Measurements from ENCODE around the gene CYBA.

Gene CYBA

DNA sequence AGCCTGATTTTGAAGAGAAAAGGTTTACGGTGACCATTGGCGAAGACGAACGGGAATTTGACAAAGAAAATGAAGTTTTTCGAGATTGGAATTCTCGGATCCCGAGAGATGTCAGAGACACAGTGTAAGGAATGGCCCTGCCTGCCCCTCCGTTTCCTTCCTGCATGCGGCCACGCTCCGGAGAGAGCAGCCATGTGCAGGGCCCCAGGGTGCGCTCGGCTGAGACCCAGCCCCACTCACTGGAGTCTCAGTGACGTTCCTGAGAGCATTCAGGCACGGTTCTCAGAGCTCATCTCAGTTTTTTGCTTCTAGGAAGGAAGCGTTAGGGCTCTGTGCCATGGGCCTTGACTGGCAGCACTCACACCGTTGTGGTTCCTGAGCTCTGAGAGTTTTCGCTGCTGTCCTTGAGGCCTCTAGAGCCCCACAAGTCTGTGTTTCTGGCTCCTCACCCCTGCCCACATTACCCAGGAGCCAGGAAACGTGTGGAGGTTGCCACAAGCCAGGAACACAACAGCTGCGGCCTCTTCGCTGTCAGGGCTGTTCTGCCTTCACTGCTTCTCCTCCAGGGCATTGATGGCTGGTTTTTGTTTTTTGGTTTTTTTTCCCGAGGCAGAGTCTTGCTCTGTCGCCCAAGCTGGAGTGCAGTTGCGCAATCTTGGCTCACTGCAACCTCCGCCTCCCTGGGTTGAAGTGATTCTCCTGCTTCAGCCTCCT, 50.9 kb downstream of the CYBA start:
- H3K4me3 ChIP-seq (ENCODE audit: low read depth, low read length), result no peak overlapping the region
- no peak overlapping the region for H2AFZ ChIP-seq (ENCODE audit: insufficient read depth, low read length, poor library complexity)
- H2BK5ac ChIP-seq (ENCODE audit: low read depth, low read length, poor library complexity), result no peak overlapping the region
- H4K8ac ChIP-seq (ENCODE audit: low read depth, low read length), result no peak overlapping the region
- no peak overlapping the region for H3K23ac ChIP-seq (ENCODE audit: low read length)
- no peaks in the 10 kb centered on the region for H3K79me2 ChIP-seq (ENCODE audit: control insufficient read depth, insufficient read depth, low read length, poor library complexity)
- no peak overlapping the region for H4K12ac ChIP-seq (ENCODE audit: low read depth, low read length)
- H3K18ac ChIP-seq (ENCODE audit: low read length), result no peak overlapping the region
- no peaks in the 10 kb centered on the region for H3K4me1 ChIP-seq (ENCODE audit: control insufficient read depth in 1 of 2, insufficient read depth in 2 of 2, low read length in 2 of 2)
- H3K79me1 ChIP-seq (ENCODE audit: low read length), result no peaks in the 10 kb centered on the region
- H3K9me3 ChIP-seq (ENCODE audit: insufficient read depth, low read depth, low read length), result peaks cover 2% of the 10 kb centered on the region
- DNase-seq, result no peak
- H3K27me3 ChIP-seq (ENCODE audit: insufficient read depth, low read length), result no peaks in the 10 kb centered on the region
- no peak overlapping the region for H2BK12ac ChIP-seq (ENCODE audit: low read length)
- no peak overlapping the region for H3K14ac ChIP-seq (ENCODE audit: low read length)
- H3K4ac ChIP-seq (ENCODE audit: low read depth, low read length), result no peak overlapping the region
- 100% methylated on average over 5 of the region's 25 CpGs for WGBS (ENCODE audit: extremely low coverage, insufficient coverage, insufficient read length)
- no peak overlapping the region for H3K27ac ChIP-seq (ENCODE audit: low read depth, low read length)
- no peak overlapping the region for H3K4me2 ChIP-seq (ENCODE audit: low read length)
- H4K91ac ChIP-seq (ENCODE audit: low read depth, low read length), result no peak overlapping the region
- H3K36me3 ChIP-seq (ENCODE audit: control insufficient read depth in 1 of 2, insufficient read depth in 2 of 2, low read length in 2 of 2), result peaks cover 41 to 57% of the 10 kb centered on the region in 2 experiments
- H2AK5ac ChIP-seq (ENCODE audit: low read length), result no peak overlapping the region
- H2BK120ac ChIP-seq (ENCODE audit: insufficient read depth, low read length, poor library complexity), result no peak overlapping the region
- H3K9ac ChIP-seq (ENCODE audit: low read length), result no peak overlapping the region

DNA sequence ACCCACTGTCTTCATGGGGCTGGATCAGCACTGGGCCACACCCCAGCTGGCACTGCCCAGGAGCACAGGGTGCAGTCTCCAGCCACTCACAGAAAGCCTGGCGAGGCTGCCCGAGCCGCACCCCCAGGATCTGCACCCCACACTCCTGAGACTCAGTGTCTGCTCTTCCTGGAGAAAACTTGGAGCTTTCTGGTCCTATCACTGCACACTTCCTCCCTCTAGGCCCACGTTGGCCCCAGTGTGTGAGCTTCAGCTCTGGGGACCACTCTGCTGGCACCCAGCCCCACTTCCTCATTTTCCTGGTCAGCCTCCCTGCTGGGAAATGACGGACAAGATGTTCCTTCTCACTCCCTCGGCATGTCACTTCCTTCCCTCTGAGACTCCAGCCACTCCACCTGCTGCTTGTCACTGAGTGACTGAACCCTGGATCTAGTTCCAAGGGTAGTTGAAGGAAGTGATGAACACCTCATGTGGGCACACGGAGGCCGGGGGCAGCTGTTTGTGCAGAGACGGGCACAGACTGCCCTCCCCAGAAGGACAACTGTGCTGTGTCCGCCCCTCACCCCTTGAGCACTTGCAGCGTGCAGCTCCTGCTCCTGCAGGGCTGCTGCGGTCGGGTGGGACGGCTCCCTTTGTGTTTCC, 51.6 kb downstream of the CYBA start:
- no peaks in the 10 kb centered on the region for H3K79me2 ChIP-seq (ENCODE audit: control insufficient read depth, insufficient read depth, low read length, poor library complexity)
- no CpG with 5 or more reads among the region's 14 CpGs for WGBS (ENCODE audit: extremely low coverage, insufficient coverage, insufficient read length)

DNA sequence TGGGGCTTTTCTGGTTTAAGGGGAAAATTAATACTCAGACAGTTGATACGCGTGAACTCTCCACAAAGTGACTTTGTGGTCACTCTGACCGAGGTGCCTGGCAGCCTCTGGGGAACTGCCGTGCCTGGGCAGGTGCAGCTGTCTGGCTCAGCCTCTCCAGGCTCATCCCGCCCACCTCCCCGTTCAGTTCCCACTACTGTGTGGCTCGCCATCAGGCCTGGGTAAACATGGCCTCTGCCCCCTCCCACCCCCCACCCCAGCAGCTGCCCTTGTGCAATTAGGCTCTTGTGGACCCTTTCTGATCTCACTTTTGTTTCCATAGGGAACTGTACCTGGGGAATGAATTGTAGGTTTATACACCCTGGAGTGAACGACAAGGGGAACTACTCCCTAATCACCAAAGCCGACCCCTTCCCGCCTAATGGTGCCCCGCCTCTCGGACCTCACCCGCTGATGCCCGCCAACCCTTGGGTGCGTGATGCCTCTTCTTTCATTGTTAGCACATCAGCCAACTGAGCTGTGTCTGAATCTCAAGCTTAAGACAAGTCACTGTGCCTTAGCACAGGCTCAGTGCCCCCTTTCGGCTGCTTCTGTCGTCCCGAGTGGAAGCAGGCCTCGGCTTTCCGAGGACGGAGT, 52.9 kb downstream of the CYBA start:
- Histone ChIP-seq H3K4ac (ENCODE audit: low read depth, low read length) (no peak overlapping the region), H4K12ac (ENCODE audit: low read depth, low read length) (no peak overlapping the region), H3K79me2 (ENCODE audit: control insufficient read depth, insufficient read depth, low read length, poor library complexity) (no peaks in the 10 kb centered on the region), H3K27ac (ENCODE audit: low read depth, low read length) (no peak overlapping the region), H3K79me1 (ENCODE audit: low read length) (no peaks in the 10 kb centered on the region), H4K91ac (ENCODE audit: low read depth, low read length) (no peak overlapping the region), H2AFZ (ENCODE audit: insufficient read depth, low read length, poor library complexity) (no peak overlapping the region), H3K14ac (ENCODE audit: low read length) (no peak overlapping the region), H2BK12ac (ENCODE audit: low read length) (no peak overlapping the region), H3K4me1 (ENCODE audit: control insufficient read depth in 1 of 2, insufficient read depth in 2 of 2, low read length in 2 of 2) (no peaks in the 10 kb centered on the region), H3K18ac (ENCODE audit: low read length) (no peak overlapping the region), H3K4me3 (ENCODE audit: low read depth, low read length) (no peak overlapping the region), H2BK5ac (ENCODE audit: low read depth, low read length, poor library complexity) (no peak overlapping the region), H3K4me2 (ENCODE audit: low read length) (no peak overlapping the region), H2BK120ac (ENCODE audit: insufficient read depth, low read length, poor library complexity) (no peak overlapping the region), H2AK5ac (ENCODE audit: low read length) (no peak overlapping the region), H4K8ac (ENCODE audit: low read depth, low read length) (no peak overlapping the region), H3K9me3 (ENCODE audit: insufficient read depth, low read depth, low read length) (peaks cover 3% of the 10 kb centered on the region), H3K9ac (ENCODE audit: low read length) (no peak overlapping the region), H3K27me3 (ENCODE audit: insufficient read depth, low read length) (no peaks in the 10 kb centered on the region), H3K23ac (ENCODE audit: low read length) (no peak overlapping the region), H3K36me3 (ENCODE audit: control insufficient read depth in 1 of 2, insufficient read depth in 2 of 2, low read length in 2 of 2) (peaks cover 49 to 59% of the 10 kb centered on the region in 2 experiments)
- no CpG with 5 or more reads among the region's 21 CpGs for WGBS (ENCODE audit: extremely low coverage, insufficient coverage, insufficient read length)
- DNase-seq, result no peak

More for the DNA sequence above, 51.6 kb downstream of the CYBA start:
- Histone ChIP-seq H3K4ac (ENCODE audit: low read depth, low read length) (no peak overlapping the region), H3K23ac (ENCODE audit: low read length) (no peak overlapping the region), H4K12ac (ENCODE audit: low read depth, low read length) (no peak overlapping the region), H2BK12ac (ENCODE audit: low read length) (no peak overlapping the region), H3K4me2 (ENCODE audit: low read length) (no peak overlapping the region), H2BK120ac (ENCODE audit: insufficient read depth, low read length, poor library complexity) (no peak overlapping the region), H2BK5ac (ENCODE audit: low read depth, low read length, poor library complexity) (no peak overlapping the region), H3K27ac (ENCODE audit: low read depth, low read length) (no peak overlapping the region), H3K4me3 (ENCODE audit: low read depth, low read length) (no peak overlapping the region), H3K27me3 (ENCODE audit: insufficient read depth, low read length) (no peaks in the 10 kb centered on the region), H3K18ac (ENCODE audit: low read length) (no peak overlapping the region), H2AK5ac (ENCODE audit: low read length) (no peak overlapping the region), H3K9me3 (ENCODE audit: insufficient read depth, low read depth, low read length) (peaks cover 2% of the 10 kb centered on the region), H3K79me1 (ENCODE audit: low read length) (no peaks in the 10 kb centered on the region), H2AFZ (ENCODE audit: insufficient read depth, low read length, poor library complexity) (no peak overlapping the region), H3K14ac (ENCODE audit: low read length) (no peak overlapping the region), H4K91ac (ENCODE audit: low read depth, low read length) (no peak overlapping the region), H4K8ac (ENCODE audit: low read depth, low read length) (no peak overlapping the region), H3K36me3 (ENCODE audit: control insufficient read depth in 1 of 2, insufficient read depth in 2 of 2, low read length in 2 of 2) (peaks cover 41 to 56% of the 10 kb centered on the region in 2 experiments), H3K9ac (ENCODE audit: low read length) (no peak overlapping the region), H3K4me1 (ENCODE audit: control insufficient read depth in 1 of 2, insufficient read depth in 2 of 2, low read length in 2 of 2) (no peaks in the 10 kb centered on the region)
- peak; percentile 9 to 31 for DNase-seq

DNA sequence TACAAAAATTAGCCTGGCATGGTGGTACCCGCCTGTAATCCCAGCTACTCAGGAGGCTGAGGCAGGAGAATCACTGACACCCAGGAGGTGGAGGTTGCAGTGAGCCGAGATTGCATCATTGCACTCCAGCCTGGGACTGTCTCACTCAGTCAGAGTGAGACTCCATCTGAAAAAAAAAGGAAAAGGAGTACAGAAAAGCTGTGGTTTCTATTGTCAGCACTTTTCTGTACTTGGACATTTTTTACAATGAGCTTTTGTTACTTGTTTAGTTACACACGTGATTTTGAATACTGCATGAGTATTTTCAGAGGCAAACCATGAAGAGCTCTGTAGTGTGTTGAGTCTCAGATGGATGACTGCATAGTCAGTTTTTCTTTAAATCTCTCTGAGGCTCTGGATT, 54.4 kb downstream of the CYBA start:
- H3K4me1 ChIP-seq (ENCODE audit: control insufficient read depth in 1 of 2, insufficient read depth in 2 of 2, low read length in 2 of 2), result no peaks in the 10 kb centered on the region
- no peak overlapping the region for H2BK5ac ChIP-seq (ENCODE audit: low read depth, low read length, poor library complexity)
- no peak overlapping the region for H3K9ac ChIP-seq (ENCODE audit: low read length)
- H3K4me2 ChIP-seq (ENCODE audit: low read length), result no peak overlapping the region
- H3K18ac ChIP-seq (ENCODE audit: low read length), result no peak overlapping the region
- H3K23ac ChIP-seq (ENCODE audit: low read length), result no peak overlapping the region
- WGBS (ENCODE audit: extremely low coverage, insufficient coverage, insufficient read length), result no CpG with 5 or more reads among the region's 3 CpGs
- H3K27ac ChIP-seq (ENCODE audit: low read depth, low read length), result no peak overlapping the region
- H3K9me3 ChIP-seq (ENCODE audit: insufficient read depth, low read depth, low read length), result peaks cover 2% of the 10 kb centered on the region
- no peak overlapping the region for H2BK120ac ChIP-seq (ENCODE audit: insufficient read depth, low read length, poor library complexity)
- no peak overlapping the region for H3K14ac ChIP-seq (ENCODE audit: low read length)
- no peak overlapping the region for H3K4ac ChIP-seq (ENCODE audit: low read depth, low read length)
- no peak overlapping the region for H2AFZ ChIP-seq (ENCODE audit: insufficient read depth, low read length, poor library complexity)
- no peak overlapping the region for H4K91ac ChIP-seq (ENCODE audit: low read depth, low read length)
- H2AK5ac ChIP-seq (ENCODE audit: low read length), result no peak overlapping the region
- peak in 1 of 2 donors; percentile 19 for DNase-seq
- H3K79me2 ChIP-seq (ENCODE audit: control insufficient read depth, insufficient read depth, low read length, poor library complexity), result no peaks in the 10 kb centered on the region
- no peak overlapping the region for H4K12ac ChIP-seq (ENCODE audit: low read depth, low read length)
- H3K36me3 ChIP-seq (ENCODE audit: control insufficient read depth in 1 of 2, insufficient read depth in 2 of 2, low read length in 2 of 2), result peaks cover 46 to 55% of the 10 kb centered on the region in 2 experiments
- no peaks in the 10 kb centered on the region for H3K27me3 ChIP-seq (ENCODE audit: insufficient read depth, low read length)
- no peaks in the 10 kb centered on the region for H3K79me1 ChIP-seq (ENCODE audit: low read length)
- no peak overlapping the region for H2BK12ac ChIP-seq (ENCODE audit: low read length)
- H3K4me3 ChIP-seq (ENCODE audit: low read depth, low read length), result no peak overlapping the region
- no peak overlapping the region for H4K8ac ChIP-seq (ENCODE audit: low read depth, low read length)

Data from trophoblast cell (in vitro differentiated cells and primary cell).